NCI-H2196 (cell line): ENCODE results near the gene FSIP1.
A peak's percentile ranks its signal among the peaks of the same experiment; 100 is the strongest.

Source experiments
- DNase-seq: peaks from one replicate; lab custom pipeline; 2025; ENCODE audit not compliant: unreplicated experiment; lab: John Stamatoyannopoulos, UW

The FSIP1 gene

DNA sequence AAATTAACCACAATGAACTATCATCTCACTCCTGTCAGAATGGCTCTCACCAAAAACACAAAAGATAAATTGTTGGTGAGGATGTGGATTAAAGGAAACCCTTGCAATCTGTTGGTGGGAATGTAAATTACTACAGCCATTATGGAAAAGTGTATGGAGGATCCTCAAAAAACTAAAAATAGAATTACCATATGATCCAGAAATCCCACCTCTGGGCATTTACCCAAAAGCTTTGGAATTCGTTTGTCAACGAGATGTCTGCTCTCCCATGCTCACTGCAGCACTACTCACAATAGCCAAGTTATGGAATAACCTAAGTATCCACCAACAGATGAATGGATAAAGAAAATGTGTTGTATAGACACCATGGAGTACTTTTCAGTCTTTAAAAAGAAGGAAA, 21.6 kb downstream of the FSIP1 start:
- DNase-seq, result no peak

- peak; percentile 44 for DNase-seq
Measured at GRCh38 chr15:39756806-39757522, 25.7 kb downstream of the FSIP1 start.

- DNase-seq, result no peak
Measured at GRCh38 chr15:39752991-39753390, 29.6 kb downstream of the FSIP1 start.

GRCh38 chr15:39752246-39752645, 30.4 kb downstream of the FSIP1 start:
- no peak for DNase-seq

GRCh38 chr15:39748276-39748675, 34.4 kb downstream of the FSIP1 start:
- no peak for DNase-seq

DNA sequence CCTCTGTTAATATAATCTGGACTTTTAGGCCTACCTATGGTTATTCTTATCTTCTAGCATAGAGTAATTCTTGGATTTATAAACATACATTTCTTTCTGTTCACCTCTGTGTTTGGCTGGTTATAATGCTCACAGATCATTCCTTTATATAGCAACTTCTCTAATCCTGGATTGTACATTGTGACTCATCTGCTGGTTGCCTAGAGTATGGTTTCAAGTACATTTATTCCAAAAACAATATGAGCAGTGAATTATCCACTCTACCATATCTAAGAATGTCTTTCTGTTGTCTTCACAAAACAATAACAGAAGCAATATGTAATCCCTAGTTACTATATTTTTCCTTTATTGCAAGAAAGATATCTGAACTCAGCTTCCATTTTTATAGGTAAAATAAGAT, 35.3 kb downstream of the FSIP1 start:
- no peak for DNase-seq

GRCh38 chr15:39746714-39747276, 35.8 kb downstream of the FSIP1 start:
- DNase-seq, result no peak

- DNase-seq, result no peak
Measured at GRCh38 chr15:39746176-39746575, 36.5 kb downstream of the FSIP1 start.

- no peak for DNase-seq
Measured at GRCh38 chr15:39745415-39745814, 37.2 kb downstream of the FSIP1 start.

- DNase-seq, result no peak
Measured at GRCh38 chr15:39744334-39745103, 38.1 kb downstream of the FSIP1 start.

- no peak for DNase-seq
Measured at GRCh38 chr15:39743611-39744010, 39.0 kb downstream of the FSIP1 start.

DNA sequence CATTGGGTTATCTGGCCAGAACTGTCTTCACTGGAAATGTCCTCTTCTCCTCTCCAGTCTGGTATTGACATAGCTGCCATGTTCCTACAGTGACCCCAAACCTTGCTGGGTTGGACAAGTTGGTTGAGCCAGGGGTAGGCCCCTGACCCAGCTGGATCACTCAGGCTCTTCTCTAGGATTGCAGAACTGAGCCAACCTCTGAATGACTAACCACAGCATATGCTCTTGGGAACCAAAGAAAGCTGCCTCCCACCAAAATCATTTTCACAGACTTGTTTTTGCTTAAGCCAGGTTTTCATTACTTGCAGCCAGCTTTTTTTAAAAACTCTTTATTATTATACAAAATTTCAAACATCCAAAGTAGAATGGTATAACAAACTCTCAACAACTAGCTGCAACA, 41.4 kb downstream of the FSIP1 start:
- DNase-seq, result no peak

DNA sequence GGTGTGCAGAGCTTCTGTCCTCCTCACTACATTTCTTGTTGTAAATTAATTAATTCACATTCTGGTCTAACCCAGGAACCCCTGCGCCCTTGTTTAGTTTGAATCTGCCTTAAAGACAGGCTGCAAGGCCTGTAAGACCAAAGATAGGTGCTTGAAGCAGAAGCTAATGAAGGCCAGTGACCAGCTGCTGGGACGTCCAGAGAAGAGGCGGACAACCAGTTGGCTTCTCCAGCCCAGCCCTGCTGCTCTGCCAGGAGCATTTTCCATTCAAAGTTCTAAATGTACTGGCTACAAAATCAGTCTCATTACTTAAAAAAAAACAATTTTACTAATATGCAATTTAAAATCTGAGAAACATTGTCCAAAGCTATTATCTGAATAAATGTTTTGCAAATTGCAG, 43.6 kb downstream of the FSIP1 start:
- DNase-seq, result no peak

DNA sequence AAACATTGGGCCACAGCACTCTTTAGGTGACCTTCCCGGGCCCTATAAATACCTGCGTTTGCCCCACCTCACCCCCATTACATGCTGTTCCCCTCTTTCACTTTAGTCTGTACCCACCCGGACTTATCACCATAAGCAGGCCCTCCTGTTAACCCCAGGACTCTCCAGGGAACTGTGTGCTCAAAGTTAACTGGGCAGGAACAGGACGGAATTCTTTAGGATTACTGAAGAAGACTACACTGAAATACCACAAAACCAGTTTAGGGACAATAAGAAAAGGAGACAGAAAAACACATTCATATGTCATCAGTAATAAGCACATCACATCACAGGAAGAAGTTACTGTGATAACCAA, 45.5 kb downstream of the FSIP1 start:
- DNase-seq, result no peak

DNA sequence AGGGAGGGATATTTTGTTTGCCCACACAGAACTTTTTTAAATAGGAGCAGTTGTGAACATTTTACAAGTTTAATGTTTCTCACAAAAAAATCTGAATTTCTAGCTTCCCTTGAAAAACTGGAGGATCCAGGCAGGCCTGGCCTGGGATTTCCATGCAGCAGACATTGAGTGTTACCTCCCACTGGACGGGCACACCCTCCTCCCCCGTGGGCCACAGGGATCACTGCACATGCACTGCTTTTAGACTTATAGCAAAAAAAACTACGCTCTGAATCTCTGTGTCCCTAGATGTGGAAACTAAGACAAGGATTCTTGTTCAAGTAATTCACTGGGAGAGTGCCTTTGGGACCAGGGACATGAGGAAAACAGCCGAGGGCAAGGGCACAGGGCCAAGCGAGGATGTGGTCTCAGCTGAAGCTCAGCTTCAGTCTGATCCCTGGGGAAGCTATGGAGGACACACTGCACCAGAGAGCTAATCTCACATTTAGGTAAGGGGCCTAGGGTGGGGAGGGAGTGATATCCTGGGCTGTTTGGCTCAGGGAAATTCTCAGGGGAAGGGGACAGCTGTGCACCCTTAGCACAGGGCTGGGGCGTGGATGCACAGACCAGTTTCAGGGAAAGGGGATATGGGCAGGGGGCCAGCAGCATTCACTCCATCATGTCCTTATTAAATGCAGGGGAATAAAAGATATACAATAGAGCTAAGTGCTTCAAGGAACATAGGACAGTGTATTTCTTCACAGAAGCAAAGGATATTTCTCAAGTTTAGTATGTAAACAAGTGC, 46.0 kb downstream of the FSIP1 start:
- no peak for DNase-seq

GRCh38 chr15:39735120-39735717, 47.4 kb downstream of the FSIP1 start:
- DNase-seq, result no peak

DNA sequence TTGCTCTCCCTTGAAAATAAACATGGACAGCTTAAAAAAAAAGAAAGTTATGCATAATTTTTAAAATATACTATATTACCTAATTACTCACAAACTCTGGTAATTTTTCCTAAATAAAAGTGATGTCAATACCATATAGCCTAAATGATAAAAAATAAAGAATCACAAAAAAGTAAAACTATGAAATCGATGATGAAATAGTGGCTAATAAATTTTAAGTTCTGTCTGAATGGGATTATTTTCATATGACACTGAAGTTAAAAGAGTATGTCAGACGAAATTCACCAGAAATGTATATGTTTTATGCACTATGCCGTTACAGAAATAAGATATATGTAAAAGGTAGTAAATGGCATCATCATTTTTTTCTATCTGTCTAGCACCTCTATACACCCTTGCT, 51.4 kb downstream of the FSIP1 start:
- no peak for DNase-seq

DNA sequence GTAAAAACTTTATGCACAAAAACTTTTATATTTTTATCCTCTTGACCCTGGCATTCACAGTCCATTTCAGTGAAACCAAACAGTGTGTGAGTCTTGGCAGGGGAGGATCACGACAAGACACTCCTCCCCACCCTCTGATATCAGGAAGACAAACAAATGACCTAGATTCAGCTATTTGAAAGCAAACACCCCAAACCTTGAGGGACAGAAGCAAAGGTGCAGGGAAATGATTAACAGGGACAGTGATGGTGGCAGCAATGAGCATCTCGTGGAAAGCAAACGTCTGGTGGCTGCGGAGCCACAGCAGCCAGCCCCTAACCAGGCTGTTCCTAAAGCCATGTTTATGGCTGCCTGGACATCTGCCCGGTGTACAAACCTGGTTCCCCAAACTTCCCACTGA, 52.1 kb downstream of the FSIP1 start:
- DNase-seq, result no peak

DNA sequence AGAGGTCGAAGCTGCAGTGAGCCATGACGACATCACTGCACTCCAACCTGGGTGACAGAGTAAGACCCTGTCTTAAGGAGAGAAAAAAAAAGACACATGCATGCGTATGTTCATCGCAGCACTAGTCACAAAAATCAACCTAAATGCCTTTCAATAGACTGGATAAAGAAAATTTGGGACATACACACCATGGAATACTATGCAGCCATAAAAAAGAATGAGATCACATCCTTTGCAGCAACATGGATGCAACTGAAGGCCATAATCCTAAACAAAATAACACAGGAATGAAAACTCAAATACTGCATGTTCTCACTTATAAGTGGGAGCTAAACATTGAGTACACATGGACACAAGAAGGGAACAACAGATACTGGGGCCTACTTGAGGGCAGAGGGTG, 53.1 kb downstream of the FSIP1 start:
- DNase-seq, result no peak

DNA sequence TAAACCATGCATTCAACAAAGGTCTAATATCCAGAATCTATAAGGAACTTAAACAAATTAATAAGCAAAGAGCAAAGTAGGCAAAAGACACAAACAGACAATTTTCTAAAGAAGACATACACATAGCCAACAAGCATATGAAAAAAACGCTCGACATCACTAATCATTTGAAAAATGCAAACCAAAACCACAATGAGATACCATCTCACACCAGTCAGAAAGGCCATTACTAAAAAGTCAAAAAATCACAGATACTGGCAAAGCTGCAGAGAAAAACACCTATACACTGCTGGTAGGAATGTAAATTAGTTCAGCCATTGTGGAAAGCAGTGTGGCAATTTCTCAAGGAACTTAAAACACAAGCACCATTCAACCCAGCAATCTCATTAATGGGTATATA, 53.8 kb downstream of the FSIP1 start:
- no peak for DNase-seq

GRCh38 chr15:39721893-39722292, 60.7 kb downstream of the FSIP1 start:
- DNase-seq, result no peak
